HG02678 (cell line): ENCODE results near the gene POTEB2.
"Not testable (repeated sequence)": the region's sequence is repeated elsewhere in the genome, so short reads cannot be mapped to it uniquely, and the experiment has no call there.

Source experiments
- ATAC-seq: cut with Tn5 transposase; IDR thresholded peaks from one replicate; pipeline ENCODE4 v1.9.1; 2021; ENCODE audit warnings: mild to moderate bottlenecking, moderate library complexity; ENCODE audit not compliant: unreplicated experiment

POTEB2 gene

GRCh38 chr15:20866214-20866613 lies at the start of gene POTEB2:
Gene POTEB2 (minus strand): TSS chr15:20866314. CDS start chr15:20866281, 33 bp downstream.
- ATAC-seq: not testable (repeated sequence)

- ATAC-seq: not testable (repeated sequence)
Observed at GRCh38 chr15:20879916-20880315, 13.8 kb upstream of the POTEB2 start.

- not testable (repeated sequence) for ATAC-seq
Observed at GRCh38 chr15:20878464-20878863, 12.3 kb upstream of the POTEB2 start.

GRCh38 chr15:20877819-20878218 lies 11.7 kb upstream of the POTEB2 start:
- not testable (repeated sequence) for ATAC-seq
